Measurements from ENCODE around the gene TRAM2. TPM values are rescaled to one million over a fixed set of nuclear protein-coding genes. Genes with fewer than 3 reads are reported as not detected.

Gene TRAM2
- total RNA-seq, 1 experiment from 2014 or later: 21.3 TPM

- POLR2A ChIA-PET: no interaction called here
- no TSS peak for BruUV-seq (replicated peaks)
Observed at GRCh38 chr6:52560462-52560861, 16.4 kb downstream of the TRAM2 start.

GRCh38 chr6:52558266-52559000 lies 18.4 kb downstream of the TRAM2 start:
- H4K20me1 ChIP-seq (ENCODE audit: insufficient read depth): no peaks in the 10 kb centered on the region
- ChIA-PET RAD21 (ENCODE audit: low non-redundant PET in 1 of 2, low total read pairs in 2 of 2, uncharacterized antibody in 2 of 2, unreplicated experiment in 2 of 2) (no interaction called here), POLR2A (no interaction called here), CTCF (no interaction called here)
- H3K27me3 ChIP-seq (ENCODE audit: insufficient read depth, low read length): no peaks in the 10 kb centered on the region
- H2AFZ ChIP-seq (ENCODE audit: low read depth, low read length, poor library complexity, severe bottlenecking): no peak overlapping the region
- H3K27ac ChIP-seq (ENCODE audit: low read depth, low read length): no peak overlapping the region
- no peak overlapping the region for H3K4me2 ChIP-seq (ENCODE audit: low read length)
- no peak for ATAC-seq
- no peaks in the 10 kb centered on the region for H3K9me3 ChIP-seq (ENCODE audit: control insufficient read depth in 1 of 2, insufficient read depth in 1 of 2, low read depth in 1 of 2, low read length in 2 of 2)
- peaks cover 56% of the 10 kb centered on the region for H3K79me2 ChIP-seq (ENCODE audit: insufficient read depth, low read length)
- no peaks in the 10 kb centered on the region for H3K36me3 ChIP-seq (ENCODE audit: control insufficient read depth in 1 of 2, insufficient read depth in 2 of 2, low read length in 2 of 2)
- H3K9me2 ChIP-seq (ENCODE audit: insufficient read depth): no peaks in the 10 kb centered on the region
- no TSS peak for BruUV-seq (replicated peaks)
- no peak for DNase-seq (ENCODE audit: low read depth, low spot score)
- intact Hi-C loops (cut with micrococcal nuclease): no loop called here
- no peak overlapping the region for H3K4me3 ChIP-seq (replicated peaks in 1 of 2; ENCODE audit: low read depth in 1 of 2, low read length in 2 of 2)
- H3K9ac ChIP-seq (ENCODE audit: low read length): no peak overlapping the region
- peaks cover 0 to 12% of the 10 kb centered on the region in 2 experiments; a peak in 1 of 4 replicates for H3K4me1 ChIP-seq (ENCODE audit: control insufficient read depth in 1 of 2, insufficient read depth in 2 of 2, low read length in 2 of 2)
- TF ChIP-seq ZNF274 (IDR thresholded peaks at IDR 0.05; ENCODE audit: low read depth, low read length) (no peak), CTCF (IDR thresholded peaks at IDR 0.05 in 2 of 3, conservative IDR thresholded peaks at IDR 0.05 in 1 of 3; ENCODE audit: borderline replicate concordance in 1 of 3, insufficient read depth in 1 of 3, low read depth in 2 of 3, low read length in 2 of 3) (no peak), ELF1 (IDR thresholded peaks at IDR 0.05; ENCODE audit: borderline replicate concordance, low read depth) (no peak), ZFX (IDR thresholded peaks at IDR 0.05) (no peak), CEBPB (IDR thresholded peaks at IDR 0.05; ENCODE audit: low read depth) (no peak), SP1 (IDR thresholded peaks at IDR 0.05; ENCODE audit: low read depth) (no peak), FOSL1 (IDR thresholded peaks at IDR 0.05; ENCODE audit: low read depth) (no peak), EZH2phosphoT487 (IDR thresholded peaks at IDR 0.05; ENCODE audit: borderline replicate concordance) (no peak), TCF7L2 (IDR thresholded peaks at IDR 0.05; ENCODE audit: borderline replicate concordance, extremely low read depth, insufficient read depth, insufficient read length) (no peak), SIN3A (IDR thresholded peaks at IDR 0.05; ENCODE audit: low read depth) (no peak), YY1 (IDR thresholded peaks at IDR 0.05; ENCODE audit: extremely low read depth, insufficient replicate concordance, low read depth, low read length) (no peak), EZH2 (IDR thresholded peaks at IDR 0.05) (no peak), SRF (IDR thresholded peaks at IDR 0.05; ENCODE audit: low read depth) (no peak)

More at GRCh38 chr6:52560462-52560861, 16.4 kb downstream of the TRAM2 start:
- TF ChIP-seq ZBTB33 (IDR thresholded peaks at IDR 0.05; ENCODE audit: extremely low read depth, insufficient replicate concordance, low read length) (no peak), SIN3A (IDR thresholded peaks at IDR 0.05; ENCODE audit: low read depth) (no peak), FOSL1 (IDR thresholded peaks at IDR 0.05; ENCODE audit: low read depth) (no peak)
- Histone ChIP-seq H3K9me2 (ENCODE audit: insufficient read depth) (no peaks in the 10 kb centered on the region), H3K27me3 (ENCODE audit: insufficient read depth, low read length) (no peaks in the 10 kb centered on the region), H2AFZ (ENCODE audit: low read depth, low read length, poor library complexity, severe bottlenecking) (no peak overlapping the region), H3K27ac (ENCODE audit: low read depth, low read length) (no peak overlapping the region), H3K9me3 (ENCODE audit: control insufficient read depth in 1 of 2, insufficient read depth in 1 of 2, low read depth in 1 of 2, low read length in 2 of 2) (no peaks in the 10 kb centered on the region), H4K20me1 (ENCODE audit: insufficient read depth) (no peaks in the 10 kb centered on the region), H3K4me3 (replicated peaks in 1 of 2; ENCODE audit: low read depth in 1 of 2, low read length in 2 of 2) (no peak overlapping the region), H3K4me2 (ENCODE audit: low read length) (no peak overlapping the region), H3K36me3 (ENCODE audit: control insufficient read depth in 1 of 2, insufficient read depth in 2 of 2, low read length in 2 of 2) (no peaks in the 10 kb centered on the region), H3K79me2 (ENCODE audit: insufficient read depth, low read length) (peaks cover 64% of the 10 kb centered on the region), H3K9ac (ENCODE audit: low read length) (no peak overlapping the region), H3K4me1 (ENCODE audit: control insufficient read depth in 1 of 2, insufficient read depth in 2 of 2, low read length in 2 of 2) (no peaks in the 10 kb centered on the region)
- intact Hi-C loops (cut with micrococcal nuclease): no loop called here
- DNase-seq (ENCODE audit: low read depth, low spot score) (no peak), ATAC-seq (no peak)
- ChIA-PET RAD21 (ENCODE audit: low non-redundant PET in 1 of 2, low total read pairs in 2 of 2, uncharacterized antibody in 2 of 2, unreplicated experiment in 2 of 2) (no interaction called here), CTCF (no interaction called here)
